Activated CD8-positive, alpha-beta T cell treated with anti-CD3 and anti-CD28 coated beads for 36 hours (primary cell): ENCODE data around the gene HTRA3. TPM values are rescaled to one million over a fixed set of nuclear protein-coding genes. Genes with fewer than 3 reads are reported as not detected.

Experiments used
- ATAC-seq: fragments of 200-7000 bp; cut with Tn5 transposase; one replicate; pipeline ENCODE4 v1.10.0; 2021; ENCODE audit warnings: mild to moderate bottlenecking, moderate library complexity
- CTCF ChIA-PET: fragments of 350-600 bp; sonication (Branson Sonifier 250); formaldehyde crosslinking; loops from one replicate; lab custom pipeline; 2021; ENCODE audit warnings: antibody characterized with exemption; lab: Charles Lee
- POLR2A ChIA-PET: fragments of 350-600 bp; sonication (Branson Sonifier 250); formaldehyde crosslinking; loops from one replicate; lab custom pipeline; 2021; ENCODE audit warnings: antibody characterized with exemption; lab: Charles Lee
- DNase-seq: peaks from one replicate; pipeline ENCODE4 v3.0.0-alpha.2; 2020
- H3K27ac Mint-ChIP-seq: one replicate; pipeline ENCODE4 v1.8.0; 2021; ENCODE audit warnings: mild to moderate bottlenecking, mixed read lengths
- H3K27me3 Mint-ChIP-seq: one replicate; pipeline ENCODE4 v1.8.0; 2021; ENCODE audit warnings: mixed read lengths
- H3K36me3 Mint-ChIP-seq: one replicate; pipeline ENCODE4 v1.8.0; 2021; ENCODE audit warnings: low read depth, mixed read lengths
- H3K4me1 Mint-ChIP-seq: one replicate; pipeline ENCODE4 v1.8.0; 2021; ENCODE audit warnings: low read depth, mixed read lengths
- H3K4me3 Mint-ChIP-seq: one replicate; pipeline ENCODE4 v1.8.0; 2021; ENCODE audit warnings: mild to moderate bottlenecking, moderate library complexity, mixed read lengths
- H3K9me3 Mint-ChIP-seq: one replicate; pipeline ENCODE4 v1.8.0; 2021; ENCODE audit warnings: mixed read lengths
- intact Hi-C: fragments of 100-400 bp; cut with micrococcal nuclease; formaldehyde crosslinking; loops from one replicate; pipeline ENCODE4 v1.10.0; 2022
- total RNA-seq, 2 experiments: library from RNA; stranded (reverse); gene quantifications; one replicate each; pipeline ENCODE4 v1.2.3, GENCODE V29; 2021
- TF ChIP-seq, protein P1 (sequence below): fragments of 200-600 bp; IDR thresholded peaks from one replicate; pipeline ENCODE4 v1.8.0; 2022; ENCODE audit warnings: antibody characterized with exemption, mild to moderate bottlenecking

HTRA3 gene
- total RNA-seq, 2 experiments from 2014 or later: 0.11 TPM; not detected in 1

DNA sequence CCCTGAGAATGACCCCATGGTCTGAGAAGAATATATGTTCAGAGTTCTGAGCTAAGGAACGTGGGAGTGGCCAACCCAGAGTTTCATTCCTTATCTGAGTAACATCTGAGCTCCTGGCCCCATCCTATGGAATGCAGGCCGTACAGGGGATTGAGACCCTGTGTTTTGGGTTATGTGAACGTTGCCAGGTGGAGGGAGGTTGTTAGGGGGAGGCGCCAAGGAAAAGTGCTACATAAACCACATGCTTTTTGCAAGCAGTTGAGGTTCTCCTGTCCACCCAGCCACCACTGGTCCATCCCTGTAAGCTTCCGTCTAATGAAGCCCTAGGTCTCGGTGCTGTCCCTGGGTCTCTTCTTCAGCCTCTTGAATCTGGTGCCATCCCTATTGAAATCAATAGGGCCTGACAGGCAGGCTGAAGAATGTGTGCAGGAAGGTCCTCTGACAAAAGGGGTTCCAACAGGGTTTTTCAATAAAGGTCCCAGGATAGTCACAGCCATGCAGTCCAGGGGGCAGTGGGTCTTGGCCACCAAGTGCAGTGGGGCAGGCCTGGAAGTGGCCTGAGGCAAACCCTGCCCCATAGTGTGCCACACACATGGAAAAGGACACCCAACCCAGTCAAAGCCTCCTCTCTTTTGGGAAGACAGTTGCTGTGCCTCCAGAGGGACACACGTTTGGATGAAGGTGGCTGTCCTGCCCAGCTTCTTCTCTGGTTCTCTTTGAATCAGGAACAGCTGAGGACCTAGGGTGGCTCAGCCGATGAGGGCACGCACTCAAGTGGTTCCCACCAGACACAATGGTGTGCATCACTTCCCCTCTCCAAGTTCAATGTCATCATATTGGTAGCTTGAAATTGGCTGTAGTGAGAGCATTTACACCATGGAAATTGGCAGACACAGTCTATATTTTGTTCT is 53.5 kb downstream of the HTRA3 start:
- Mint-ChIP-seq H3K36me3 (no peaks in the 10 kb centered on the region), H3K27ac (no peak overlapping the region), H3K4me1 (no peaks in the 10 kb centered on the region), H3K27me3 (no peaks in the 10 kb centered on the region), H3K4me3 (no peak overlapping the region), H3K9me3 (no peaks in the 10 kb centered on the region)
- POLR2A ChIA-PET: interaction anchor here (0.8 kb wide), 1 partner anchor 61 kb away, joined by 4 read pairs; no protein-coding TSS in a partner anchor
- ATAC-seq (no peak), DNase-seq (no peak)
- intact Hi-C loops: no loop called here
- TF ChIP-seq, protein P1, sequence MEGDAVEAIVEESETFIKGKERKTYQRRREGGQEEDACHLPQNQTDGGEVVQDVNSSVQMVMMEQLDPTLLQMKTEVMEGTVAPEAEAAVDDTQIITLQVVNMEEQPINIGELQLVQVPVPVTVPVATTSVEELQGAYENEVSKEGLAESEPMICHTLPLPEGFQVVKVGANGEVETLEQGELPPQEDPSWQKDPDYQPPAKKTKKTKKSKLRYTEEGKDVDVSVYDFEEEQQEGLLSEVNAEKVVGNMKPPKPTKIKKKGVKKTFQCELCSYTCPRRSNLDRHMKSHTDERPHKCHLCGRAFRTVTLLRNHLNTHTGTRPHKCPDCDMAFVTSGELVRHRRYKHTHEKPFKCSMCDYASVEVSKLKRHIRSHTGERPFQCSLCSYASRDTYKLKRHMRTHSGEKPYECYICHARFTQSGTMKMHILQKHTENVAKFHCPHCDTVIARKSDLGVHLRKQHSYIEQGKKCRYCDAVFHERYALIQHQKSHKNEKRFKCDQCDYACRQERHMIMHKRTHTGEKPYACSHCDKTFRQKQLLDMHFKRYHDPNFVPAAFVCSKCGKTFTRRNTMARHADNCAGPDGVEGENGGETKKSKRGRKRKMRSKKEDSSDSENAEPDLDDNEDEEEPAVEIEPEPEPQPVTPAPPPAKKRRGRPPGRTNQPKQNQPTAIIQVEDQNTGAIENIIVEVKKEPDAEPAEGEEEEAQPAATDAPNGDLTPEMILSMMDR: no peak
- CTCF ChIA-PET: interaction anchor here (0.6 to 1.1 kb wide), 2 partner anchors 11 to 80 kb away, joined by 3 read pairs; no protein-coding TSS in a partner anchor

DNA sequence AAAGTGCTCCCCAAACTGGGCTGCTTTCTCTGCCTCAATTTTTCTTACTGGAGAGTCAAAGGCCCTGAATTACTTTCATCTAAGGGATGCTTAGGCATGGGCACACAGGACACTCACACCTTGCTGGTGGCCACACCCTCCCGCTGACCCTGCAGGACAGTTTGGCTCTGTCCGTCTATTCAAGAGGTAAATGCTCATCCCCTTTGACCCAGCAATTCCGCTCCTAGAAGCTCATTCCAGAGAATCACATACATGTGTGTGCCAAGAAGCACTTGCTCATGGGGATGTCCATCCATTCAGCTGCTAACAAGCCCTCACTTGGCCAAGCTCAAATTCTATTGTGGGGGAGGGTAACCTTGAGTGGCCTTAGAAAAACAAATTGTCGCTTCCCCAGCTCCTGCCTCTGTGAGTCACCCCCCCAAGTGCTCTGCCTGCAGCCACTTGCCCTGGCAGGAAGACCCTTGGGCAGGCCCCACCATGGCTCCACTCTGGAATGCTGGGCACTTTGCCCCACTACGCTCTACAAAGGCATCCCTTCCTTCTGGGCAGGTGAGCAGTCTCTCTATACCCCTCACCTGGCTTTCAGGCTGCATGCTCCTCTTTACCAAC is 54.5 kb downstream of the HTRA3 start:
- no peaks in the 10 kb centered on the region for H3K36me3 Mint-ChIP-seq
- TF ChIP-seq, protein P1: no peak
- H3K27ac Mint-ChIP-seq: no peak overlapping the region
- no peak overlapping the region for H3K4me3 Mint-ChIP-seq
- H3K9me3 Mint-ChIP-seq: no peaks in the 10 kb centered on the region
- POLR2A ChIA-PET: no interaction called here
- CTCF ChIA-PET: no interaction called here
- H3K4me1 Mint-ChIP-seq: no peaks in the 10 kb centered on the region
- H3K27me3 Mint-ChIP-seq: no peaks in the 10 kb centered on the region
- no peak for ATAC-seq
- DNase-seq: no peak
- intact Hi-C loops: no loop called here

DNA sequence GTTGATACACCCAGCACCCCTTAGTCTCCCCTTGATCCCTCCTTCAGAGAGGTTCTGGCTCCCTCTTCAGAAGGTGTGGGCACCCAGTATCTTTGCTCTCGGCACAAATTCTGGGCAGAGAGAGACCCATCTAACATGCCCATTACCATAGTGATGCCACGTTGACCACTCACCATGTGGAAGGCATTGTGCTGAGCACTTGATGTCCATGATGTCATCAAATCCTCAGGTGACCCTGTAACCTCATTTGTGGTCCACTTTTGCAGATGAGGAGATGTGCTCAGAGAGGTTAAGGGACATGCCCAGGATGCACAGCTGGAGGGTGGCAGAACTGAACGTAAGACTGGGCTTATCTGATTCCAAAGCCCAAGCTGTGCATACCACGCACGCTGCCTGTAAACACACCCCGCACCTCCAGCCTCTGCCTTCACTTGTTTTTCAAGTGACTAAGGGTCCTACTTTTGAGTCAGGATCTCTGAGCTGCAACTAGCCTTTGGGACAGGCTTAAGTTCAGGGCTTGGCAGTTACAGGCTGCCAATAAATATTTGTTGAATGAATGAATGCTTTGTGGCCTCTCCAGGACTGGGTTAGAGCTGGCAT is 55.2 kb downstream of the HTRA3 start:
- DNase-seq (no peak), ATAC-seq (no peak)
- intact Hi-C loops: no loop called here
- no peaks in the 10 kb centered on the region for H3K27me3 Mint-ChIP-seq
- CTCF ChIA-PET: no interaction called here
- TF ChIP-seq, protein P1: no peak
- H3K4me3 Mint-ChIP-seq: no peak overlapping the region
- H3K36me3 Mint-ChIP-seq: no peaks in the 10 kb centered on the region
- POLR2A ChIA-PET: no interaction called here
- H3K9me3 Mint-ChIP-seq: no peaks in the 10 kb centered on the region
- H3K4me1 Mint-ChIP-seq: no peaks in the 10 kb centered on the region
- no peak overlapping the region for H3K27ac Mint-ChIP-seq

DNA sequence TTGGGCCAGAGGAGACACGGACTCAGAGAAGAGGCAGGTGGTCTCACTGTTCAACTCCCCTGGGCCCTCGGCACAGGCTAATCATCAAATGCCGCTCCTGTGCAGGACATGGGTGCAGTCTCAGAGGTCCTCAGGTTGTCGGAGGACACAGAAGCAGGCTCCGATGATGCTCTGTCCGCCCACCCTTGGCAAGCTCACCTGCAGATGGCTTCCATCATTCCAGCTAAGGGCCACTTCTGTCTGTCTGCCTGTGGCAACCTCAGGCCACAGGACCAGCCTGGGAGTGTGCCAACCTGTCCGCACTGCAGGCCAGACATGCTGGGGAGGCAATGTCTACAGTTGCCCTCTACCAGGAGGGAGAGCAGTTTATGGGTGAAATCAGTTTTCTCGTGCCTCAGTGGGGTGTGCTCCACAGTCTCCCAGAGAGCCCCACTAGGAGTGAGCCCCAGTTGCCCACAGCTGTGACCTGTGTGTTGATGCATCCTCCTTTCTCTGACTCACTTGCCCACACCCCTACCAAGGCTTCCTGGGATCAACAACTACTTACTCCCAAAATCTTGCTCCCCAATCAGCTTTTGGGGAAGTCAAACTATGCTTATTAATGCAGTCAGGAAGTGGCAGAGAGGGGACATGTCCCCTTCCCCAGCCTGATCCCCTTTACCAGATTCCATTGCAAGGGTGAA is 55.9 kb downstream of the HTRA3 start:
- DNase-seq: no peak
- no peaks in the 10 kb centered on the region for H3K9me3 Mint-ChIP-seq

More for the DNA sequence above, 55.9 kb downstream of the HTRA3 start:
- Mint-ChIP-seq H3K27ac (no peak overlapping the region), H3K27me3 (no peaks in the 10 kb centered on the region), H3K36me3 (no peaks in the 10 kb centered on the region), H3K4me1 (no peaks in the 10 kb centered on the region), H3K4me3 (no peak overlapping the region)
- intact Hi-C loops: no loop called here
- CTCF ChIA-PET: no interaction called here
- ATAC-seq: no peak
- POLR2A ChIA-PET: no interaction called here
- TF ChIP-seq, protein P1: no peak
